Neural cell (in vitro differentiated cells): ENCODE measurements around the gene CCDC102A. TPM values are rescaled to one million over a fixed set of nuclear protein-coding genes. Genes with fewer than 3 reads are reported as not detected.

Experiments
- H2AFZ ChIP-seq: fragments of 200-600, 300-800 bp; sonication (generic), shearing (Covaris generic); 2 replicates; pipeline ENCODE4 v1.6.0; 2014; ENCODE audit warnings: low read depth, mild to moderate bottlenecking, antibody characterized with exemption, low read length, moderate library complexity
- H3F3A ChIP-seq: fragments of 200-600 bp; shearing (Covaris generic); 2 replicates; pipeline ENCODE4 v1.6.1; 2016; ENCODE audit warnings: mild to moderate bottlenecking, moderate library complexity, mixed read lengths, antibody characterized with exemption, low read length; ENCODE audit not compliant: insufficient read depth, poor library complexity, severe bottlenecking
- H3K27ac ChIP-seq: fragments of 200-600, 300-800 bp; sonication (generic), shearing (Covaris generic); 2 replicates; pipeline ENCODE4 v1.5.1; 2014; ENCODE audit warnings: mild to moderate bottlenecking, low read length, moderate library complexity
- H3K27me3 ChIP-seq: fragments of 300-800, 200-600 bp; sonication (generic), shearing (Covaris generic); 2 replicates; pipeline ENCODE4 v1.6.0; 2014; ENCODE audit warnings: mild to moderate bottlenecking, low read depth, low read length, moderate library complexity; ENCODE audit not compliant: insufficient read depth
- H3K36me3 ChIP-seq: fragments of 300-800, 200-600 bp; sonication (generic), shearing (Covaris generic); 2 replicates; pipeline ENCODE4 v1.5.1; 2014; ENCODE audit warnings: mild to moderate bottlenecking, antibody characterized with exemption, low read length, moderate library complexity; ENCODE audit not compliant: insufficient read depth
- H3K4me2 ChIP-seq: fragments of 300-800, 200-600 bp; sonication (generic), shearing (Covaris generic); 2 replicates; pipeline ENCODE4 v1.6.0; 2014; ENCODE audit warnings: mild to moderate bottlenecking, low read length
- H3K4me3 ChIP-seq: fragments of 300-800, 200-600 bp; sonication (generic), shearing (Covaris generic); 2 replicates; pipeline ENCODE4 v1.5.1; 2014; ENCODE audit warnings: mild to moderate bottlenecking, low read length, moderate library complexity
- H3K79me2 ChIP-seq: fragments of 200-600 bp; shearing (Covaris generic); replicated peaks from 2 replicates; pipeline ENCODE4 v1.6.0; 2014; ENCODE audit warnings: mild to moderate bottlenecking, low read length, moderate library complexity; ENCODE audit not compliant: insufficient read depth
- H3K9ac ChIP-seq: fragments of 300-800, 200-600 bp; sonication (generic), shearing (Covaris generic); 2 replicates; pipeline ENCODE4 v1.6.1; 2016; ENCODE audit warnings: mild to moderate bottlenecking, low read length, mixed read lengths
- H3K9me2 ChIP-seq: fragments of 200-600 bp; shearing (Covaris generic); 2 replicates; pipeline ENCODE4 v1.6.1; 2016; ENCODE audit warnings: mild to moderate bottlenecking, low read length, mixed read lengths; ENCODE audit not compliant: insufficient read depth
- H3K9me3 ChIP-seq: fragments of 200-600, 300-800 bp; sonication (generic), shearing (Covaris generic); 2 replicates; pipeline ENCODE4 v1.6.1; 2016; ENCODE audit warnings: mild to moderate bottlenecking, mixed run types, low read length, moderate library complexity, mixed read lengths
- H4K20me1 ChIP-seq: fragments of 200-600 bp; shearing (Covaris generic); 2 replicates; pipeline ENCODE4 v1.6.1; 2016; ENCODE audit warnings: mild to moderate bottlenecking, mixed run types; ENCODE audit not compliant: insufficient read depth
- EP300 ChIP-seq: fragments of 450-650 bp; conservative IDR thresholded peaks from 2 replicates; pipeline ENCODE4 v1.6.1; 2014; ENCODE audit warnings: antibody characterized with exemption, mild to moderate bottlenecking, moderate library complexity; ENCODE audit not compliant: poor library complexity, severe bottlenecking
- EZH2 ChIP-seq: fragments of 200-600, 300-800 bp; shearing (Covaris generic), sonication (generic); IDR thresholded peaks from 2 replicates; pipeline ENCODE4 v1.6.1; 2014; ENCODE audit warnings: antibody characterized with exemption, low read length, borderline replicate concordance, mild to moderate bottlenecking; ENCODE audit not compliant: insufficient read depth, poor library complexity, severe bottlenecking
- MXI1 ChIP-seq: fragments of 450-650 bp; conservative IDR thresholded peaks from 2 replicates; pipeline ENCODE4 v1.6.1; 2014; ENCODE audit warnings: antibody characterized with exemption, mild to moderate bottlenecking; ENCODE audit not compliant: poor library complexity, severe bottlenecking
- POLR2AphosphoS5 ChIP-seq: IDR thresholded peaks from 2 replicates; pipeline ENCODE4 v1.6.1; 2012
- RAD21 ChIP-seq: fragments of 450-650 bp; conservative IDR thresholded peaks from 2 replicates; pipeline ENCODE4 v1.6.1; 2014; ENCODE audit warnings: antibody characterized with exemption, mild to moderate bottlenecking, moderate library complexity
- SMC3 ChIP-seq: fragments of 450-650 bp; conservative IDR thresholded peaks from 2 replicates; pipeline ENCODE4 v1.6.1; 2014; ENCODE audit warnings: antibody characterized with exemption, mild to moderate bottlenecking, moderate library complexity; ENCODE audit not compliant: poor library complexity
- TAF1 ChIP-seq: IDR thresholded peaks from 2 replicates; pipeline ENCODE4 v1.6.1; 2012; ENCODE audit warnings: low read depth
- polyA plus RNA-seq: library from polyadenylated mRNA; depleted of rRNA; stranded (reverse); fragments of >200 nt; gene quantifications from 2 replicates; pipeline ENCODE4 v1.2.3, GENCODE V29; 2014
- TF ChIP-seq, protein P1 (sequence below): fragments of 450-650 bp; IDR thresholded peaks from 2 replicates; pipeline ENCODE4 v1.5.1; 2014; ENCODE audit warnings: antibody characterized with exemption, mild to moderate bottlenecking, moderate library complexity; ENCODE audit not compliant: poor library complexity, severe bottlenecking
- TF ChIP-seq, protein P2 (sequence below): IDR thresholded peaks from 2 replicates; pipeline ENCODE4 v1.6.1; 2012; ENCODE audit warnings: borderline replicate concordance

CCDC102A gene
- polyA plus RNA-seq, 1 donor from 2014 or later, result 0.20 TPM

DNA sequence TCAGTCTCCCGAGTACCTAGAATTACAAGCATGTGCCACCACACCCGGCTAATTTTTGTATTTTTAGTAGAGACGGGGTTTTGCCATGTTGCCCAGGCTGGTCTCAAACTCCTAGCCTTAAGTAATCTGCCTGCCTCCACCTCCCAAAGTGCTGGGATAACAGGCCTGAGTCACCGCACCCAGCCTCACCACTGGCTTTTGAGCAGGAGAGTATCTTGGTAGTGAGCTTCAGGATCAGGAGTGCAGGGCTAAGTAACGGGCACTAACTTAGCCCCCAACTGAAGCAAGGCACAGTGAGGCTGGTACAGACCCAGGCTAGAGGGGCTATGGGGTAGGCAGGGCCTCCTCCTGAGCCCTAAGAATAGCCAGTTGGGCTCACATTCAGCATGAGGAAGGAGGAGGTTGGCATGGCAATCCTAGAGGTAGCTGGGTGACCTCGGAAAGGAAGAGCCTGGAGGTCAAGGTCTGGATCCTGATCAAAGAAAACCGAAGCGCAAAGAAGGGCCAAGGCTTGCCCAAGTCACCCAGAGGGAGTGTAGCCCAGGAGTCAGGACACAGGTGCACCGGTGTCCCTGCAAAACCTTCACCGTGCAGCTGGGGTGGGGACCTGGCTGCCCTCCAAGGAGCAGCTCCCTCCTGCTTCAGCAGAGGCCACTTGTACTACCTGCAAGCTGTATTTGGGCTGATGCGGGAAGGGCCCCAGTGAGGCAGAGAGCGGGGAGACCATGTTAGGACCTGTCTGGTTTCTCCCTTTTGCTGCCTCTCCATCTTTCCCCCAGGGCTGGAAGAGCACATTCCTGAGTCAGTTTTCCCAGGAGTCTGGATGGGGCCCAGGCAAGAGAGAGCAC is 4.8 kb upstream of the CCDC102A start:
- no peak overlapping the region for H3K27ac ChIP-seq
- no peak overlapping the region for H3K9ac ChIP-seq
- H3F3A ChIP-seq, result peaks cover 5% of the 10 kb centered on the region
- no peak overlapping the region for H2AFZ ChIP-seq
- no peak overlapping the region for H3K4me3 ChIP-seq
- H3K9me2 ChIP-seq, result no peaks in the 10 kb centered on the region
- H3K79me2 ChIP-seq, result no peaks in the 10 kb centered on the region
- H3K9me3 ChIP-seq, result no peaks in the 10 kb centered on the region
- TF ChIP-seq, protein P1, sequence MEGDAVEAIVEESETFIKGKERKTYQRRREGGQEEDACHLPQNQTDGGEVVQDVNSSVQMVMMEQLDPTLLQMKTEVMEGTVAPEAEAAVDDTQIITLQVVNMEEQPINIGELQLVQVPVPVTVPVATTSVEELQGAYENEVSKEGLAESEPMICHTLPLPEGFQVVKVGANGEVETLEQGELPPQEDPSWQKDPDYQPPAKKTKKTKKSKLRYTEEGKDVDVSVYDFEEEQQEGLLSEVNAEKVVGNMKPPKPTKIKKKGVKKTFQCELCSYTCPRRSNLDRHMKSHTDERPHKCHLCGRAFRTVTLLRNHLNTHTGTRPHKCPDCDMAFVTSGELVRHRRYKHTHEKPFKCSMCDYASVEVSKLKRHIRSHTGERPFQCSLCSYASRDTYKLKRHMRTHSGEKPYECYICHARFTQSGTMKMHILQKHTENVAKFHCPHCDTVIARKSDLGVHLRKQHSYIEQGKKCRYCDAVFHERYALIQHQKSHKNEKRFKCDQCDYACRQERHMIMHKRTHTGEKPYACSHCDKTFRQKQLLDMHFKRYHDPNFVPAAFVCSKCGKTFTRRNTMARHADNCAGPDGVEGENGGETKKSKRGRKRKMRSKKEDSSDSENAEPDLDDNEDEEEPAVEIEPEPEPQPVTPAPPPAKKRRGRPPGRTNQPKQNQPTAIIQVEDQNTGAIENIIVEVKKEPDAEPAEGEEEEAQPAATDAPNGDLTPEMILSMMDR, result no peak
- TF ChIP-seq TAF1, result no peak
- no peak for TF ChIP-seq POLR2AphosphoS5
- TF ChIP-seq EZH2, result no peak
- no peak for TF ChIP-seq SMC3
- TF ChIP-seq EP300, result no peak
- no peak overlapping the region for H3K4me2 ChIP-seq
- H3K27me3 ChIP-seq, result peaks cover 13% of the 10 kb centered on the region
- H3K36me3 ChIP-seq, result no peaks in the 10 kb centered on the region
- H4K20me1 ChIP-seq, result no peaks in the 10 kb centered on the region

DNA sequence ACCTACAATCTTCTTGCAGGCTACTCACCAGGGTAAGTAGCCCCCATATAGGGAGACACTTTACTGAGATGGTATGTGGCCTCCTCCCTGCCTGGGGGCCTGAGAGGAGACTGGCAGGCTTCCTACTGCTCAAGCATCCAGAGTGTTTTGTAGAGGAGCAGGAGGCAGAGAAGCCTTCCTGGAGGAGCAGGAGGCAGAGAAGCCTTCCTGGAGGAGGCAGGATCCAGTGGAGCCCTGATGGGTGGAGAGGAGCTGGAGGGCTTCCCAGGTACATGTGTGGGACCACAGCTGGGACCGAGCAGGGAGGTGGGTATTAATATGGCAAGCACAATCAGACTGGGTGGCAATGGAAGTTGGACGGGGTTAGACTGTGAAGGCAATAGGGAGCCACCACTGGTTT is 4.0 kb upstream of the CCDC102A start:
- no peak overlapping the region for H3K4me2 ChIP-seq
- H3K79me2 ChIP-seq, result no peaks in the 10 kb centered on the region
- H3K27ac ChIP-seq, result no peak overlapping the region
- H2AFZ ChIP-seq, result no peak overlapping the region
- H3K27me3 ChIP-seq, result peaks cover 13% of the 10 kb centered on the region
- TF ChIP-seq, protein P2, sequence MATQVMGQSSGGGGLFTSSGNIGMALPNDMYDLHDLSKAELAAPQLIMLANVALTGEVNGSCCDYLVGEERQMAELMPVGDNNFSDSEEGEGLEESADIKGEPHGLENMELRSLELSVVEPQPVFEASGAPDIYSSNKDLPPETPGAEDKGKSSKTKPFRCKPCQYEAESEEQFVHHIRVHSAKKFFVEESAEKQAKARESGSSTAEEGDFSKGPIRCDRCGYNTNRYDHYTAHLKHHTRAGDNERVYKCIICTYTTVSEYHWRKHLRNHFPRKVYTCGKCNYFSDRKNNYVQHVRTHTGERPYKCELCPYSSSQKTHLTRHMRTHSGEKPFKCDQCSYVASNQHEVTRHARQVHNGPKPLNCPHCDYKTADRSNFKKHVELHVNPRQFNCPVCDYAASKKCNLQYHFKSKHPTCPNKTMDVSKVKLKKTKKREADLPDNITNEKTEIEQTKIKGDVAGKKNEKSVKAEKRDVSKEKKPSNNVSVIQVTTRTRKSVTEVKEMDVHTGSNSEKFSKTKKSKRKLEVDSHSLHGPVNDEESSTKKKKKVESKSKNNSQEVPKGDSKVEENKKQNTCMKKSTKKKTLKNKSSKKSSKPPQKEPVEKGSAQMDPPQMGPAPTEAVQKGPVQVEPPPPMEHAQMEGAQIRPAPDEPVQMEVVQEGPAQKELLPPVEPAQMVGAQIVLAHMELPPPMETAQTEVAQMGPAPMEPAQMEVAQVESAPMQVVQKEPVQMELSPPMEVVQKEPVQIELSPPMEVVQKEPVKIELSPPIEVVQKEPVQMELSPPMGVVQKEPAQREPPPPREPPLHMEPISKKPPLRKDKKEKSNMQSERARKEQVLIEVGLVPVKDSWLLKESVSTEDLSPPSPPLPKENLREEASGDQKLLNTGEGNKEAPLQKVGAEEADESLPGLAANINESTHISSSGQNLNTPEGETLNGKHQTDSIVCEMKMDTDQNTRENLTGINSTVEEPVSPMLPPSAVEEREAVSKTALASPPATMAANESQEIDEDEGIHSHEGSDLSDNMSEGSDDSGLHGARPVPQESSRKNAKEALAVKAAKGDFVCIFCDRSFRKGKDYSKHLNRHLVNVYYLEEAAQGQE, result no peak
- TF ChIP-seq MXI1 (no peak), TAF1 (no peak), POLR2AphosphoS5 (no peak), SMC3 (no peak), EP300 (no peak), RAD21 (no peak), EZH2 (no peak)
- TF ChIP-seq, protein P1, result no peak
- H3K9me2 ChIP-seq, result no peaks in the 10 kb centered on the region
- H3K36me3 ChIP-seq, result no peaks in the 10 kb centered on the region
- H3F3A ChIP-seq, result peaks cover 5% of the 10 kb centered on the region
- no peaks in the 10 kb centered on the region for H4K20me1 ChIP-seq
- H3K4me3 ChIP-seq, result no peak overlapping the region
- no peak overlapping the region for H3K9ac ChIP-seq
- no peaks in the 10 kb centered on the region for H3K9me3 ChIP-seq
